ENCODE results near the gene MSL3. TPM values are rescaled to one million over a fixed set of nuclear protein-coding genes. Genes with fewer than 3 reads are reported as not detected.

MSL3 gene
- total RNA-seq, 1 experiment from 2014 or later: 39.3 TPM

DNA sequence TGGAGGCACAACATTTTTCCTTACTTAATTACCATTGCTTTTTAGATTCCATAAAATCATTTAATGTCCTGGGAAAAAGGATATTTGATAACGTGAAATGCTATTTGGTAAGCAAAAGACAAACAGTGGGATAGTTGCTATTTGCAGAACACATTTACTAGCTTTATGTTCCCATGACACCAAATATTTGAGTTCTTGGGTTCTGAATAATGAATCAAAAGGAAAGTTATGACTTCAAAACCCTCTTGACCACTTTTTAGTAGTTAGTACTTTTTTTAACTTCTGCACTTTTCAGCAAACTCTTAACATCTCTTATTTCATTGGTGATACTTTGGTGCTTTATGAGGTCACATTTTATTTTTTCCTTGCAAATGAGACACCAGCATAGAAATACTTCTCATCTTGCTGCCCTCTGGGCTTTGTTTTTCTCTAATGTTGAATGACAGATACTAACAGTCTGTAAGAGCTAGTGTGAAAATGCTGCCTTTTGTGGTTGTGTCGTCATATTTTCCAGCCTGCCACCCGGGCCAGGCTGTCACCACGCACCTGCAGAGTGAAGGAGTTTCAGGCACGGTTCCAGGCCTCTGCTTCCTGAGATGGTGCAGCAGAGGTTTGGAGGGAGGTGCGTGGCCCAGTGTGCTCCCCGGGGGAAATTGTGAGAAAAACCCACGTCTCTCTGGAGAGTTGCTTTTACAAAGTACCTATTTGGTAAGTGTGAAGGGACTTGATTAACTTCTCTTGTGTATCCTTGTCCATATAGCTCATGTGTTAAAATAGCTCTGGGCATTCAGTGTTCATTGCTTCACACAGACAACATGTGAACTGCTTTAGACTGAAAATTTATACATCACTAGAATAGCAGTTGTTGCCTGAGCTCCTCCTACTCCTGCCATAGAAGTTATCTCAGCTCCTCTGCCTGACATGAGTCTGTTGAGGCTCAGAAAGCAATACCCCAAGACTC lies 34.7 kb downstream of the MSL3 start:
- no peak overlapping the region for H3K4me3 ChIP-seq
- no peaks in the 10 kb centered on the region for H3F3A ChIP-seq (ENCODE audit: insufficient read depth, low read depth)
- H3K9me2 ChIP-seq (ENCODE audit: insufficient read depth): no peaks in the 10 kb centered on the region
- no peak overlapping the region for H3K27ac ChIP-seq
- H3K9me3 ChIP-seq (ENCODE audit: insufficient read depth, low read depth): no peaks in the 10 kb centered on the region
- no peaks in the 10 kb centered on the region for H4K20me1 ChIP-seq (ENCODE audit: insufficient read depth)
- no peaks in the 10 kb centered on the region for H3K27me3 ChIP-seq (ENCODE audit: insufficient read depth, low read depth)
- H2AFZ ChIP-seq: no peak overlapping the region
- DNase-seq: no peak
- H3K4me2 ChIP-seq: no peak overlapping the region
- ChIA-PET CTCF (no interaction called here), POLR2A (ENCODE audit: unreplicated experiment) (interaction anchor here (0.7 kb wide), 1 partner anchor 243 kb away, joined by 5 read pairs; no protein-coding TSS in a partner anchor)
- no peak for TF ChIP-seq EZH2 (IDR thresholded peaks at IDR 0.05; ENCODE audit: low read depth)
- no peaks in the 10 kb centered on the region for H3K79me2 ChIP-seq (ENCODE audit: low read depth)
- intact Hi-C loops (cut with micrococcal nuclease; ENCODE audit: unreplicated experiment): no loop called here
- no peaks in the 10 kb centered on the region for H3K4me1 ChIP-seq (replicated peaks; ENCODE audit: insufficient read depth)
- no peaks in the 10 kb centered on the region for H3K36me3 ChIP-seq (ENCODE audit: low read depth)
- no TSS peak for BruUV-seq (replicated peaks)

DNA sequence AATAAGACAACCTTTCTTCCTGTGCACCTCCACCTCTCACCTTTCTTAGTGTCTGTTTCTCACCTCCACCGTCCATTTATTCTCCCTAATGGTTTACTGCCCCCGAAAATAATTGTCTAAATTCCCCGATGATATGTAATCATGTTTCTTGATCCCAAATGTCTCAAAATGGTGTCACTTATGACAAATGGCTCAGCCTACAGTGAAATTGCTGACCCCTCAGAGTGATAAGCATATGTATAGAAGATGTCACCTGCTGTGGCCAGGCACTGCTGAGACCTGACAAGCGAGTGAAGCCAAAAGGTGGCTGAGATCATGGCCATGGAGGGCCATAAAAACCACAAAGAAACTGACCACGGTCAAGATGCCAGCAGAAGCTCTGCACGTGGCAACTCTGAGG lies 35.7 kb downstream of the MSL3 start:
- Histone ChIP-seq H3K4me1 (replicated peaks; ENCODE audit: insufficient read depth) (no peaks in the 10 kb centered on the region), H4K20me1 (ENCODE audit: insufficient read depth) (no peaks in the 10 kb centered on the region), H3K36me3 (ENCODE audit: low read depth) (no peaks in the 10 kb centered on the region), H3K4me2 (no peak overlapping the region), H3F3A (ENCODE audit: insufficient read depth, low read depth) (no peaks in the 10 kb centered on the region), H3K27me3 (ENCODE audit: insufficient read depth, low read depth) (no peaks in the 10 kb centered on the region), H3K79me2 (ENCODE audit: low read depth) (no peaks in the 10 kb centered on the region), H3K9me2 (ENCODE audit: insufficient read depth) (no peaks in the 10 kb centered on the region), H3K9me3 (ENCODE audit: insufficient read depth, low read depth) (no peaks in the 10 kb centered on the region), H3K27ac (no peak overlapping the region), H3K4me3 (no peak overlapping the region), H2AFZ (no peak overlapping the region)
- DNase-seq: no peak
- intact Hi-C loops (cut with micrococcal nuclease; ENCODE audit: unreplicated experiment): no loop called here
- CTCF ChIA-PET: no interaction called here
- POLR2A ChIA-PET (ENCODE audit: unreplicated experiment): no interaction called here
- TF ChIP-seq EZH2 (IDR thresholded peaks at IDR 0.05; ENCODE audit: low read depth): no peak
- TF ChIP-seq, protein P1, sequence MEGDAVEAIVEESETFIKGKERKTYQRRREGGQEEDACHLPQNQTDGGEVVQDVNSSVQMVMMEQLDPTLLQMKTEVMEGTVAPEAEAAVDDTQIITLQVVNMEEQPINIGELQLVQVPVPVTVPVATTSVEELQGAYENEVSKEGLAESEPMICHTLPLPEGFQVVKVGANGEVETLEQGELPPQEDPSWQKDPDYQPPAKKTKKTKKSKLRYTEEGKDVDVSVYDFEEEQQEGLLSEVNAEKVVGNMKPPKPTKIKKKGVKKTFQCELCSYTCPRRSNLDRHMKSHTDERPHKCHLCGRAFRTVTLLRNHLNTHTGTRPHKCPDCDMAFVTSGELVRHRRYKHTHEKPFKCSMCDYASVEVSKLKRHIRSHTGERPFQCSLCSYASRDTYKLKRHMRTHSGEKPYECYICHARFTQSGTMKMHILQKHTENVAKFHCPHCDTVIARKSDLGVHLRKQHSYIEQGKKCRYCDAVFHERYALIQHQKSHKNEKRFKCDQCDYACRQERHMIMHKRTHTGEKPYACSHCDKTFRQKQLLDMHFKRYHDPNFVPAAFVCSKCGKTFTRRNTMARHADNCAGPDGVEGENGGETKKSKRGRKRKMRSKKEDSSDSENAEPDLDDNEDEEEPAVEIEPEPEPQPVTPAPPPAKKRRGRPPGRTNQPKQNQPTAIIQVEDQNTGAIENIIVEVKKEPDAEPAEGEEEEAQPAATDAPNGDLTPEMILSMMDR (conservative IDR thresholded peaks at IDR 0.05): no peak
- no TSS peak for BruUV-seq (replicated peaks)

DNA sequence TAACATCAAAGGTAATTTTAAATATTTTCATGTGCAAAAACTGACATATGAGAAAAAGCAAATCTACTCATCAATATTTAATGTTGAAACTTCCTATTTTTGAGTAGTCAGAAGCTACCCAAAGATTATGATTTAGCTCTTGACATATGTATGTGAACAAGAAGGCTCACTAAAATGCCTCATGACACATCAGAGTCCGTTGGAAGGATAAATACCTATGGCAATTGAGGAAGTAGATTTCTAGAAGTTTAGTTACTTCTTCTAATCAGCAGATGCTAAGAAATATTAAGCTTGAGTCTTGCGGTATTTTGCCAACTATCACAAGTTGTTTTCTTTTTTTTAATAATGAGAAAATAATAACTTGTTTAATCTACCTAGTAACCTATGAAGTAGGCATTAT lies 55.3 kb downstream of the MSL3 start:
- intact Hi-C loops (cut with micrococcal nuclease; ENCODE audit: unreplicated experiment): no loop called here
- POLR2A ChIA-PET (ENCODE audit: unreplicated experiment): no interaction called here
- H3K4me1 ChIP-seq (replicated peaks; ENCODE audit: insufficient read depth): no peaks in the 10 kb centered on the region

More for the DNA sequence above, 55.3 kb downstream of the MSL3 start:
- no peaks in the 10 kb centered on the region for H3K9me2 ChIP-seq (ENCODE audit: insufficient read depth)
- TF ChIP-seq, protein P1 (conservative IDR thresholded peaks at IDR 0.05): no peak
- TF ChIP-seq EZH2 (IDR thresholded peaks at IDR 0.05; ENCODE audit: low read depth): no peak
- CTCF ChIA-PET: no interaction called here
- no peak overlapping the region for H3K4me2 ChIP-seq
- no peak overlapping the region for H3K27ac ChIP-seq
- H3K4me3 ChIP-seq: no peak overlapping the region
- H3K36me3 ChIP-seq (ENCODE audit: low read depth): no peaks in the 10 kb centered on the region
- H3F3A ChIP-seq (ENCODE audit: insufficient read depth, low read depth): no peaks in the 10 kb centered on the region
- H4K20me1 ChIP-seq (ENCODE audit: insufficient read depth): no peaks in the 10 kb centered on the region
- no peaks in the 10 kb centered on the region for H3K27me3 ChIP-seq (ENCODE audit: insufficient read depth, low read depth)
- no peaks in the 10 kb centered on the region for H3K9me3 ChIP-seq (ENCODE audit: insufficient read depth, low read depth)
- BruUV-seq (replicated peaks): no TSS peak
- H2AFZ ChIP-seq: no peak overlapping the region
- DNase-seq: no peak
- H3K79me2 ChIP-seq (ENCODE audit: low read depth): no peaks in the 10 kb centered on the region

Other genes starting within 250 kb of the MSL3 start
- not detected in 2 replicates for gene ARHGAP6, start 92.3 kb upstream of the MSL3 start, total RNA-seq (2021)

Measured in PC-9 (cell line).